Activated B cell treated with CpG ODN at 0.5 μM for 24 hours (primary cell): Measurements from ENCODE around the gene COL4A1. TPM values are rescaled to one million over a fixed set of nuclear protein-coding genes. Genes with fewer than 3 reads are reported as not detected.

ENCODE experiments used
- ATAC-seq: fragments of 200-7000 bp; cut with Tn5 transposase; one replicate; pipeline ENCODE4 v1.10.0; 2021; ENCODE audit warnings: low read depth, mild to moderate bottlenecking, moderate library complexity
- CTCF ChIA-PET: fragments of 350-600 bp; sonication (Branson Sonifier 250); formaldehyde crosslinking; loops from one replicate; lab custom pipeline; 2021; ENCODE audit warnings: antibody characterized with exemption; lab: Charles Lee
- POLR2A ChIA-PET: fragments of 350-600 bp; sonication (Branson Sonifier 250); formaldehyde crosslinking; loops from one replicate; lab custom pipeline; 2021; ENCODE audit warnings: antibody characterized with exemption; lab: Charles Lee
- DNase-seq: peaks from one replicate; pipeline ENCODE4 v3.0.0; 2022
- H3K27ac Mint-ChIP-seq: one replicate; pipeline ENCODE4 v1.8.0; 2020; ENCODE audit warnings: mixed read lengths
- H3K27me3 Mint-ChIP-seq: one replicate; pipeline ENCODE4 v1.8.0; 2021; ENCODE audit warnings: mixed read lengths
- H3K36me3 Mint-ChIP-seq: one replicate; pipeline ENCODE4 v1.8.0; 2021; ENCODE audit warnings: low read depth, mixed read lengths
- H3K4me1 Mint-ChIP-seq: one replicate; pipeline ENCODE4 v1.8.0; 2021; ENCODE audit warnings: mixed read lengths
- H3K4me3 Mint-ChIP-seq: one replicate; pipeline ENCODE4 v1.8.0; 2020; ENCODE audit warnings: mild to moderate bottlenecking, mixed read lengths
- H3K9me3 Mint-ChIP-seq: one replicate; pipeline ENCODE4 v1.8.0; 2020; ENCODE audit warnings: mixed read lengths
- CTCF ChIP-seq: fragments of 200-600 bp; IDR thresholded peaks from one replicate; pipeline ENCODE4 v1.8.0; 2022; ENCODE audit warnings: antibody characterized with exemption, mild to moderate bottlenecking
- intact Hi-C: fragments of 100-400 bp; cut with micrococcal nuclease; formaldehyde crosslinking; loops from one replicate; pipeline ENCODE4 v1.15.1; 2024
- total RNA-seq: library from RNA; stranded (reverse); gene quantifications from 2 replicates; pipeline ENCODE4 v1.2.3, GENCODE V29; 2022

Gene COL4A1
- total RNA-seq, 1 donor from 2014 or later = not detected

GRCh38 chr13:110262082-110262436 lies 44.9 kb downstream of the COL4A1 start:
- DNase-seq = no peak
- Mint-ChIP-seq H3K4me1 (no peaks in the 10 kb centered on the region), H3K27ac (no peak overlapping the region), H3K27me3 (peaks cover 21% of the 10 kb centered on the region), H3K4me3 (no peak overlapping the region), H3K9me3 (no peaks in the 10 kb centered on the region), H3K36me3 (no peaks in the 10 kb centered on the region)
- intact Hi-C loops = no loop called here
- no peak for TF ChIP-seq CTCF
- ChIA-PET CTCF (no interaction called here), POLR2A (no interaction called here)
- no peak for ATAC-seq

- H3K27me3 Mint-ChIP-seq = peaks cover 21% of the 10 kb centered on the region
- ChIA-PET CTCF (no interaction called here), POLR2A (no interaction called here)
- no peak overlapping the region for H3K27ac Mint-ChIP-seq
- H3K9me3 Mint-ChIP-seq = no peaks in the 10 kb centered on the region
- H3K4me1 Mint-ChIP-seq = no peaks in the 10 kb centered on the region
- intact Hi-C loops = no loop called here
- DNase-seq (no peak), ATAC-seq (no peak)
- no peak overlapping the region for H3K4me3 Mint-ChIP-seq
- TF ChIP-seq CTCF = no peak
- H3K36me3 Mint-ChIP-seq = no peaks in the 10 kb centered on the region
Measured at GRCh38 chr13:110261166-110262081, 45.5 kb downstream of the COL4A1 start.

- no peaks in the 10 kb centered on the region for H3K4me1 Mint-ChIP-seq
- H3K36me3 Mint-ChIP-seq = no peaks in the 10 kb centered on the region
- no peak overlapping the region for H3K27ac Mint-ChIP-seq
- no peak overlapping the region for H3K4me3 Mint-ChIP-seq
- TF ChIP-seq CTCF = no peak
- no peak for DNase-seq
- ChIA-PET CTCF (no interaction called here), POLR2A (no interaction called here)
- peaks cover 3% of the 10 kb centered on the region for H3K9me3 Mint-ChIP-seq
- no peak for ATAC-seq
- peaks cover 18% of the 10 kb centered on the region for H3K27me3 Mint-ChIP-seq
- intact Hi-C loops = no loop called here
Measured at GRCh38 chr13:110259651-110260050, 47.3 kb downstream of the COL4A1 start.

- Mint-ChIP-seq H3K36me3 (no peaks in the 10 kb centered on the region), H3K9me3 (peaks cover 3% of the 10 kb centered on the region), H3K4me1 (no peaks in the 10 kb centered on the region), H3K27ac (no peak overlapping the region), H3K4me3 (no peak overlapping the region), H3K27me3 (peaks cover 18% of the 10 kb centered on the region)
- POLR2A ChIA-PET = no interaction called here
- DNase-seq (no peak), ATAC-seq (no peak)
- intact Hi-C loops = no loop called here
- TF ChIP-seq CTCF = no peak
- CTCF ChIA-PET = no interaction called here
Measured at GRCh38 chr13:110258876-110259631, 47.9 kb downstream of the COL4A1 start.

- POLR2A ChIA-PET = no interaction called here
- Mint-ChIP-seq H3K9me3 (peaks cover 3% of the 10 kb centered on the region), H3K27me3 (peaks cover 10% of the 10 kb centered on the region), H3K4me3 (no peak overlapping the region), H3K36me3 (no peaks in the 10 kb centered on the region), H3K4me1 (no peaks in the 10 kb centered on the region), H3K27ac (no peak overlapping the region)
- ATAC-seq (no peak), DNase-seq (no peak)
- no peak for TF ChIP-seq CTCF
- CTCF ChIA-PET = no interaction called here
- intact Hi-C loops = no loop called here
Measured at GRCh38 chr13:110257408-110257807, 49.5 kb downstream of the COL4A1 start.
